IMR-90 (cell line): ENCODE data around the gene SLX4IP. TPM values are rescaled to one million over a fixed set of nuclear protein-coding genes. Genes with fewer than 3 reads are reported as not detected.

ENCODE experiments used
- ATAC-seq: fragments of 200-7000 bp; cut with Tn5 transposase; 2 replicates; pipeline ENCODE4 v1.9.1; 2020; ENCODE audit warnings: low read depth, mild to moderate bottlenecking, moderate library complexity
- BruUV-seq: library from RNA; stranded (reverse); fragments of 400-500 nt; replicated peaks from 2 replicates; lab custom pipeline; 2021; lab: Mats Ljungman, UMichigan
- CTCF ChIA-PET: fragments of 300-600 bp; formaldehyde crosslinking; extraction: SDS; loops from one replicate; lab custom pipeline; 2021; ENCODE audit warnings: antibody characterized with exemption; lab: Yijun Ruan, JAX
- POLR2A ChIA-PET: fragments of 300-600 bp; sonication (Branson Sonifier 250); formaldehyde crosslinking; loops from one replicate; lab custom pipeline; 2022; ENCODE audit warnings: antibody characterized with exemption; ENCODE audit not compliant: unreplicated experiment; lab: Charles Lee
- DNase-seq: peaks from one replicate; pipeline ENCODE4 v3.0.0; 2013
- H2AFZ ChIP-seq: replicated peaks from 2 replicates; pipeline ENCODE3; 2013; ENCODE audit warnings: low read length, mild to moderate bottlenecking; ENCODE audit not compliant: poor library complexity
- H2AK5ac ChIP-seq: 2 replicates; pipeline ENCODE4 v1.6.1; 2013; ENCODE audit warnings: low read depth, low read length, inconsistent platforms
- H2AK9ac ChIP-seq: replicated peaks from 2 replicates; pipeline ENCODE3; 2013; ENCODE audit warnings: mild to moderate bottlenecking, low read depth, low read length, moderate library complexity; ENCODE audit not compliant: poor library complexity
- H2BK120ac ChIP-seq: 2 replicates; pipeline ENCODE4 v1.6.1; 2013; ENCODE audit warnings: low read depth, low read length, inconsistent platforms
- H2BK15ac ChIP-seq: 3 replicates; pipeline ENCODE4 v1.6.1; 2013; ENCODE audit warnings: low read depth, low read length, inconsistent platforms
- H2BK20ac ChIP-seq: 2 replicates; pipeline ENCODE4 v1.6.1; 2013; ENCODE audit warnings: low read depth, mild to moderate bottlenecking, inconsistent platforms, low read length, moderate library complexity
- H2BK5ac ChIP-seq: 2 replicates; pipeline ENCODE4 v1.6.1; 2013; ENCODE audit warnings: mild to moderate bottlenecking, low read depth, low read length, inconsistent platforms; ENCODE audit not compliant: poor library complexity, severe bottlenecking
- H3K14ac ChIP-seq: replicated peaks from 2 replicates; pipeline ENCODE4 v1.6.1; 2013; ENCODE audit warnings: low read depth, low read length, inconsistent platforms
- H3K18ac ChIP-seq: 2 replicates; pipeline ENCODE4 v1.6.1; 2013; ENCODE audit warnings: low read depth, low read length, control low read depth
- H3K23ac ChIP-seq: 2 replicates; pipeline ENCODE4 v1.6.1; 2013; ENCODE audit warnings: low read depth, low read length, inconsistent platforms
- H3K27ac ChIP-seq: 2 replicates; pipeline ENCODE4 v1.5.1; 2013; ENCODE audit warnings: mild to moderate bottlenecking, control low read depth, low read length; ENCODE audit not compliant: insufficient read depth
- H3K27me3 ChIP-seq: 2 replicates; pipeline ENCODE4 v1.6.1; 2013; ENCODE audit warnings: low read length; ENCODE audit not compliant: control insufficient read depth, insufficient read depth
- H3K36me3 ChIP-seq: 2 replicates; pipeline ENCODE4 v1.6.1; 2013; ENCODE audit warnings: low read length, mixed read lengths; ENCODE audit not compliant: control insufficient read depth, insufficient read depth
- H3K4ac ChIP-seq: 2 replicates; pipeline ENCODE4 v1.6.1; 2013; ENCODE audit warnings: low read depth, low read length, inconsistent platforms
- H3K4me1 ChIP-seq: 2 replicates; pipeline ENCODE4 v1.6.1; 2013; ENCODE audit warnings: low read length, mixed read lengths; ENCODE audit not compliant: control insufficient read depth, insufficient read depth
- H3K4me2 ChIP-seq: 2 replicates; pipeline ENCODE4 v1.6.1; 2013; ENCODE audit warnings: low read depth, mild to moderate bottlenecking, control low read depth, low read length, moderate library complexity
- H3K4me3 ChIP-seq: 2 replicates; pipeline ENCODE4 v1.5.1; 2013; ENCODE audit warnings: low read depth, mild to moderate bottlenecking, control low read depth, low read length, moderate library complexity; ENCODE audit not compliant: insufficient read depth
- H3K56ac ChIP-seq: 2 replicates; pipeline ENCODE4 v1.6.1; 2013; ENCODE audit warnings: low read length, inconsistent platforms; ENCODE audit not compliant: insufficient read depth; ENCODE audit errors: extremely low read depth
- H3K79me1 ChIP-seq, 2 experiments: 2 replicates each; pipeline ENCODE4 v1.6.1; 2013; ENCODE audit warnings: low read length in 2 of 2, inconsistent platforms in 1 of 2, low read depth in 1 of 2
- H3K9ac ChIP-seq: 2 replicates; pipeline ENCODE4 v1.6.1; 2013; ENCODE audit warnings: low read depth, low read length, control low read depth
- H3K9me1 ChIP-seq: 2 replicates; pipeline ENCODE4 v1.6.1; 2013; ENCODE audit warnings: low read length, inconsistent platforms; ENCODE audit not compliant: insufficient read depth
- H3K9me3 ChIP-seq: 2 replicates; pipeline ENCODE4 v1.6.1; 2013; ENCODE audit warnings: low read length; ENCODE audit not compliant: control insufficient read depth, insufficient read depth
- H4K20me1 ChIP-seq: 2 replicates; pipeline ENCODE4 v1.6.1; 2013; ENCODE audit warnings: low read length, inconsistent platforms; ENCODE audit not compliant: insufficient read depth
- H4K5ac ChIP-seq: 2 replicates; pipeline ENCODE4 v1.6.1; 2013; ENCODE audit warnings: mild to moderate bottlenecking, low read depth, low read length, control low read depth
- H4K8ac ChIP-seq, 2 experiments: 2 replicates each; pipeline ENCODE4 v1.6.1; 2013; ENCODE audit warnings: low read depth in 2 of 2, low read length in 2 of 2, control low read depth in 1 of 2, inconsistent platforms in 1 of 2
- H4K91ac ChIP-seq: 2 replicates; pipeline ENCODE4 v1.6.1; 2013; ENCODE audit warnings: low read depth, low read length, inconsistent platforms; ENCODE audit not compliant: insufficient read depth
- BHLHE40 ChIP-seq: fragments of 150-350 bp; IDR thresholded peaks from 2 replicates; pipeline ENCODE4 v1.6.1; 2016; ENCODE audit warnings: mild to moderate bottlenecking, low read depth, low read length
- CEBPB ChIP-seq: IDR thresholded peaks from 2 replicates; pipeline ENCODE4 v1.6.1; 2012; ENCODE audit warnings: low read depth, low read length, improper control_type of control experiment
- CHD1 ChIP-seq: IDR thresholded peaks from 2 replicates; pipeline ENCODE4 v1.6.1; 2012; ENCODE audit warnings: low read depth, low read length, improper control_type of control experiment
- FOS ChIP-seq: fragments of 150-350 bp; IDR thresholded peaks from 2 replicates; pipeline ENCODE4 v1.6.1; 2016; ENCODE audit warnings: low read depth, low read length
- MAFK ChIP-seq: IDR thresholded peaks from 2 replicates; pipeline ENCODE4 v1.6.1; 2012; ENCODE audit warnings: low read depth, low read length, improper control_type of control experiment
- MAZ ChIP-seq: IDR thresholded peaks from 2 replicates; pipeline ENCODE4 v1.6.1; 2012; ENCODE audit warnings: low read depth, mild to moderate bottlenecking, low read length, improper control_type of control experiment, moderate library complexity, borderline replicate concordance
- MXI1 ChIP-seq: IDR thresholded peaks from 2 replicates; pipeline ENCODE4 v1.6.1; 2012; ENCODE audit warnings: low read depth, mild to moderate bottlenecking, low read length, moderate library complexity, borderline replicate concordance
- NFE2L2 ChIP-seq: fragments of 150-350 bp; IDR thresholded peaks from 2 replicates; pipeline ENCODE4 v1.6.1; 2016; ENCODE audit warnings: low read depth, mild to moderate bottlenecking, low read length
- POLR2A ChIP-seq: IDR thresholded peaks from 2 replicates; pipeline ENCODE4 v1.6.1; 2012; ENCODE audit warnings: mild to moderate bottlenecking, low read depth, low read length
- RAD21 ChIP-seq: IDR thresholded peaks from 2 replicates; pipeline ENCODE4 v1.6.1; 2012; ENCODE audit warnings: low read length, improper control_type of control experiment
- RCOR1 ChIP-seq: IDR thresholded peaks from 2 replicates; pipeline ENCODE4 v1.6.1; 2012; ENCODE audit warnings: mild to moderate bottlenecking, low read length, improper control_type of control experiment; ENCODE audit not compliant: insufficient replicate concordance
- RFX5 ChIP-seq: IDR thresholded peaks from 2 replicates; pipeline ENCODE4 v1.8.0; 2012; ENCODE audit warnings: low read depth, mild to moderate bottlenecking, low read length, moderate library complexity
- SMC3 ChIP-seq: fragments of 150-350 bp; IDR thresholded peaks from 2 replicates; pipeline ENCODE4 v1.6.1; 2016; ENCODE audit warnings: low read depth, mild to moderate bottlenecking, antibody characterized with exemption, low read length, moderate library complexity
- WGBS, 2 experiments: methylation state at CpG; one replicate each; pipeline versions ENCODE4 v1.1.5 to v1.1.7; 2013; ENCODE audit warnings: missing lambda C conversion rate in 2 of 2; ENCODE audit not compliant: insufficient read length in 1 of 2; ENCODE audit errors: extremely low coverage in 2 of 2; 5-methylcytosine and 5-hydroxymethylcytosine counted together
- dilution Hi-C: fragments of 300-500 bp; cut with HindIII; formaldehyde crosslinking; loops from one replicate; pipeline ENCODE4 v1.14.3; 2018; ENCODE audit warnings: low sequenced_read_pairs; ENCODE audit not compliant: unreplicated experiment
- in situ Hi-C: fragments of 300-500 bp; cut with MboI; formaldehyde crosslinking; loops from 3 replicates; pipeline ENCODE4 v1.14.3; 2019; ENCODE audit warnings: low sequenced_read_pairs, inconsistent platforms, mixed read lengths
- intact Hi-C: fragments of 100-400 bp; cut with micrococcal nuclease; formaldehyde crosslinking; loops from 2 replicates; pipeline ENCODE4 v1.10.0; 2022
- polyA plus RNA-seq, 3 experiments: library from polyadenylated mRNA; depleted of rRNA; stranded (reverse); fragments of >200 nt; gene quantifications; 2 replicates each; pipeline ENCODE4 v1.2.3, GENCODE V29; 2012; ENCODE audit warnings: low replicate concordance in 1 of 3
- total RNA-seq: library from RNA; depleted of rRNA; stranded (reverse); fragments of >200 nt; gene quantifications from 2 replicates; pipeline ENCODE4 v1.2.3, GENCODE V29; 2012
- TF ChIP-seq, protein P1 (sequence below): fragments of 150-350 bp; IDR thresholded peaks from 2 replicates; pipeline ENCODE4 v1.6.1; 2017; ENCODE audit warnings: mild to moderate bottlenecking, antibody characterized with exemption, low read length, low read depth
- TF ChIP-seq, protein P2 (sequence below): fragments of 150-350 bp; IDR thresholded peaks from 2 replicates; pipeline ENCODE4 v1.6.1; 2016; ENCODE audit warnings: low read depth, mild to moderate bottlenecking, low read length, moderate library complexity, borderline replicate concordance
- TF ChIP-seq, protein P3 (sequence below): conservative IDR thresholded peaks from 2 replicates; pipeline ENCODE4 v1.5.1; 2012; ENCODE audit warnings: mild to moderate bottlenecking, low read depth, low read length, improper control_type of control experiment

SLX4IP gene
- total and polyA plus RNA-seq, 2 of the 4 experiments (the other 2 are of a cell fraction), result 1.3 to 5.9 TPM

DNA sequence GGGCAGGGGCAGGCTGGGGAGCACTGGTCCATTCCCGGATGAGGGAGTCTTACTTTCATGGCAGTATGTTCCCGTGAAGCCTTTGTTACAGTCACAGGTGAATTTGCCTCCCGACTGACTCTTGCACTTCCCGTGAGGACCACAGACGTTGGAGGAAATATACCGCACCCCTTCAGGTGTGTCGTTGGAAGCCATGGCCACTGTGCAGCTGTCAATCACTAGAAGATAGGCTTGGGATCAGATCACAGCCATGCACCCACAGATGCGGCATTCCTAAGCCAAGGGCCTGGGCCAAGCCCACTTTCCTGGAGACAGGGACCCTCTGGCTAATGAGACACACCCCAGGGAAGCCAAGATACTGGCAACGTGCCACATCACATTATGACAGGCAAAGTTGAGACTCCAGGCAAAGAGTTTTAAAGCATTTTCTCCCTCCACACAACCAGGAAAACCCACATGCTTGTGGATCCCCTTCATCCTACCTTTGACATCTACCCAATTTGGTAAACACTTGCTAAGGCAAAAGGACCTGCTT, 211.8 kb downstream of the SLX4IP start:
- no peak overlapping the region for H3K23ac ChIP-seq
- no peak overlapping the region for H2BK15ac ChIP-seq
- intact Hi-C loops (loop anchor here (5.0 kb wide), 1 partner anchor 180 kb away; no protein-coding TSS in a partner anchor), dilution Hi-C loops (no loop called here), in situ Hi-C loops (loop anchor here (5.0 kb wide), 1 partner anchor 85 kb away; no protein-coding TSS in a partner anchor)
- H2BK120ac ChIP-seq, result no peak overlapping the region
- H4K20me1 ChIP-seq, result peaks cover 5% of the 10 kb centered on the region
- peaks cover 11 to 39% of the 10 kb centered on the region in 2 experiments for H3K79me1 ChIP-seq
- H3K18ac ChIP-seq, result no peak overlapping the region
- H2AK9ac ChIP-seq, result no peak overlapping the region
- no peak overlapping the region for H3K56ac ChIP-seq
- H4K8ac ChIP-seq, result no peak overlapping the region
- no peak overlapping the region for H3K4me3 ChIP-seq
- H3K4me1 ChIP-seq, result peaks cover 23% of the 10 kb centered on the region
- H3K4me2 ChIP-seq, result no peak overlapping the region
- no peak overlapping the region for H2BK5ac ChIP-seq
- ATAC-seq (no peak), DNase-seq (no peak)
- no peak overlapping the region for H3K4ac ChIP-seq
- CTCF ChIA-PET, result interaction anchor here (0.7 kb wide), 1 partner anchor 12 kb away, joined by 3 read pairs; no protein-coding TSS in a partner anchor
- no peaks in the 10 kb centered on the region for H3K9me3 ChIP-seq
- POLR2A ChIA-PET, result no interaction called here
- BruUV-seq, result no TSS peak
- no peak for TF ChIP-seq FOS
- TF ChIP-seq CEBPB, result no peak
- TF ChIP-seq MAZ, result no peak
- TF ChIP-seq, protein P1, sequence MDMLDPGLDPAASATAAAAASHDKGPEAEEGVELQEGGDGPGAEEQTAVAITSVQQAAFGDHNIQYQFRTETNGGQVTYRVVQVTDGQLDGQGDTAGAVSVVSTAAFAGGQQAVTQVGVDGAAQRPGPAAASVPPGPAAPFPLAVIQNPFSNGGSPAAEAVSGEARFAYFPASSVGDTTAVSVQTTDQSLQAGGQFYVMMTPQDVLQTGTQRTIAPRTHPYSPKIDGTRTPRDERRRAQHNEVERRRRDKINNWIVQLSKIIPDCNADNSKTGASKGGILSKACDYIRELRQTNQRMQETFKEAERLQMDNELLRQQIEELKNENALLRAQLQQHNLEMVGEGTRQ, result no peak
- TF ChIP-seq, protein P2, sequence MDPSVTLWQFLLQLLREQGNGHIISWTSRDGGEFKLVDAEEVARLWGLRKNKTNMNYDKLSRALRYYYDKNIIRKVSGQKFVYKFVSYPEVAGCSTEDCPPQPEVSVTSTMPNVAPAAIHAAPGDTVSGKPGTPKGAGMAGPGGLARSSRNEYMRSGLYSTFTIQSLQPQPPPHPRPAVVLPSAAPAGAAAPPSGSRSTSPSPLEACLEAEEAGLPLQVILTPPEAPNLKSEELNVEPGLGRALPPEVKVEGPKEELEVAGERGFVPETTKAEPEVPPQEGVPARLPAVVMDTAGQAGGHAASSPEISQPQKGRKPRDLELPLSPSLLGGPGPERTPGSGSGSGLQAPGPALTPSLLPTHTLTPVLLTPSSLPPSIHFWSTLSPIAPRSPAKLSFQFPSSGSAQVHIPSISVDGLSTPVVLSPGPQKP, result no peak
- TF ChIP-seq RCOR1, result no peak
- no peak for TF ChIP-seq BHLHE40
- TF ChIP-seq, protein P3, sequence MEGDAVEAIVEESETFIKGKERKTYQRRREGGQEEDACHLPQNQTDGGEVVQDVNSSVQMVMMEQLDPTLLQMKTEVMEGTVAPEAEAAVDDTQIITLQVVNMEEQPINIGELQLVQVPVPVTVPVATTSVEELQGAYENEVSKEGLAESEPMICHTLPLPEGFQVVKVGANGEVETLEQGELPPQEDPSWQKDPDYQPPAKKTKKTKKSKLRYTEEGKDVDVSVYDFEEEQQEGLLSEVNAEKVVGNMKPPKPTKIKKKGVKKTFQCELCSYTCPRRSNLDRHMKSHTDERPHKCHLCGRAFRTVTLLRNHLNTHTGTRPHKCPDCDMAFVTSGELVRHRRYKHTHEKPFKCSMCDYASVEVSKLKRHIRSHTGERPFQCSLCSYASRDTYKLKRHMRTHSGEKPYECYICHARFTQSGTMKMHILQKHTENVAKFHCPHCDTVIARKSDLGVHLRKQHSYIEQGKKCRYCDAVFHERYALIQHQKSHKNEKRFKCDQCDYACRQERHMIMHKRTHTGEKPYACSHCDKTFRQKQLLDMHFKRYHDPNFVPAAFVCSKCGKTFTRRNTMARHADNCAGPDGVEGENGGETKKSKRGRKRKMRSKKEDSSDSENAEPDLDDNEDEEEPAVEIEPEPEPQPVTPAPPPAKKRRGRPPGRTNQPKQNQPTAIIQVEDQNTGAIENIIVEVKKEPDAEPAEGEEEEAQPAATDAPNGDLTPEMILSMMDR, result no peak
- TF ChIP-seq SMC3, result no peak
- no peak for TF ChIP-seq POLR2A
- TF ChIP-seq CHD1, result no peak
- no peak for TF ChIP-seq RAD21
- no peak for TF ChIP-seq RFX5
- no peak for TF ChIP-seq MXI1
- no peak for TF ChIP-seq NFE2L2
- TF ChIP-seq MAFK, result no peak
- H3K14ac ChIP-seq, result no peak overlapping the region
- 93% methylated on average over 6 of the region's 9 CpGs; no CpG with 5 or more reads in 1 of the 2 experiments for WGBS, 2 experiments
- H3K27me3 ChIP-seq, result no peaks in the 10 kb centered on the region
- peaks cover 24% of the 10 kb centered on the region for H3K9me1 ChIP-seq
- H2AFZ ChIP-seq, result no peak overlapping the region
- no peak overlapping the region for H3K27ac ChIP-seq
- no peak overlapping the region for H3K9ac ChIP-seq
- no peak overlapping the region for H2AK5ac ChIP-seq
- no peak overlapping the region for H2BK20ac ChIP-seq
- no peak overlapping the region for H4K91ac ChIP-seq
- peaks cover 94% of the 10 kb centered on the region for H3K36me3 ChIP-seq
- H4K5ac ChIP-seq, result no peak overlapping the region
